22Rv1 (cell line): ENCODE data around the gene EVA1C.
A peak's percentile ranks its signal among the peaks of the same experiment; 100 is the strongest.

ENCODE experiments used
- CTCF ChIP-seq: fragments of 450-650 bp; IDR thresholded peaks from 2 replicates; pipeline ENCODE4 v1.5.1; 2017; ENCODE audit warnings: mild to moderate bottlenecking
- ZFX ChIP-seq: fragments of 450-650 bp; IDR thresholded peaks from 2 replicates; pipeline ENCODE4 v1.6.1; 2017; ENCODE audit warnings: antibody characterized with exemption, borderline replicate concordance

- TF ChIP-seq CTCF: peak; percentile 36; the same call in 1 of the 2 replicates
- TF ChIP-seq ZFX: no peak
These were observed 149.9 kb downstream of the EVA1C start for GRCh38 chr21:32562426-32562825.
